GM19025 (cell line): Measurements from ENCODE around the gene PPP1R27.
"Not testable (repeated sequence)": the region's sequence is repeated elsewhere in the genome, so short reads cannot be mapped to it uniquely, and the experiment has no call there.

Source experiments
- ATAC-seq: cut with Tn5 transposase; IDR thresholded peaks from one replicate; pipeline ENCODE4 v1.9.1; 2021; ENCODE audit warnings: mild to moderate bottlenecking, low read depth, moderate library complexity; ENCODE audit not compliant: unreplicated experiment

PPP1R27 gene

GRCh38 chr17:81842725-81843504 lies 8.1 kb upstream of the PPP1R27 start:
- no peak for ATAC-seq

DNA sequence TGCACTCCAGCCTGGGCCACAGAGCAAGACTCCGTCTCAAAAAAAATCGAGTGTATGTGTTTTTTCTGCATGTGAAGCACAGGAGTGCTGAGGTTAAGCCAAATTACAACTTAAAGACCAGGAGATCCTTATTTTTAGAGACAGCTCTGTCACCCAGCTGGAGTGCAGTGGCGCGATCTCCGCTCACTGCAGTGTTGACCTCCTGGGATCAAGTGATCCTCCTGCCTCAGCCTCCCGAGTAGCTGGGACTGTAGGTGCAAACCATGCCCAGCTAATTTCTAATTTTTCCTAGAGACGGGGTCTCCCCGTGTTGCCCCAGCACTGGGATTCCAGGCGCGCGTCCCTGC lies 7.5 kb upstream of the PPP1R27 start:
- no peak for ATAC-seq

- ATAC-seq = no peak
These were observed 7.0 kb upstream of the PPP1R27 start for GRCh38 chr17:81841866-81842265.

DNA sequence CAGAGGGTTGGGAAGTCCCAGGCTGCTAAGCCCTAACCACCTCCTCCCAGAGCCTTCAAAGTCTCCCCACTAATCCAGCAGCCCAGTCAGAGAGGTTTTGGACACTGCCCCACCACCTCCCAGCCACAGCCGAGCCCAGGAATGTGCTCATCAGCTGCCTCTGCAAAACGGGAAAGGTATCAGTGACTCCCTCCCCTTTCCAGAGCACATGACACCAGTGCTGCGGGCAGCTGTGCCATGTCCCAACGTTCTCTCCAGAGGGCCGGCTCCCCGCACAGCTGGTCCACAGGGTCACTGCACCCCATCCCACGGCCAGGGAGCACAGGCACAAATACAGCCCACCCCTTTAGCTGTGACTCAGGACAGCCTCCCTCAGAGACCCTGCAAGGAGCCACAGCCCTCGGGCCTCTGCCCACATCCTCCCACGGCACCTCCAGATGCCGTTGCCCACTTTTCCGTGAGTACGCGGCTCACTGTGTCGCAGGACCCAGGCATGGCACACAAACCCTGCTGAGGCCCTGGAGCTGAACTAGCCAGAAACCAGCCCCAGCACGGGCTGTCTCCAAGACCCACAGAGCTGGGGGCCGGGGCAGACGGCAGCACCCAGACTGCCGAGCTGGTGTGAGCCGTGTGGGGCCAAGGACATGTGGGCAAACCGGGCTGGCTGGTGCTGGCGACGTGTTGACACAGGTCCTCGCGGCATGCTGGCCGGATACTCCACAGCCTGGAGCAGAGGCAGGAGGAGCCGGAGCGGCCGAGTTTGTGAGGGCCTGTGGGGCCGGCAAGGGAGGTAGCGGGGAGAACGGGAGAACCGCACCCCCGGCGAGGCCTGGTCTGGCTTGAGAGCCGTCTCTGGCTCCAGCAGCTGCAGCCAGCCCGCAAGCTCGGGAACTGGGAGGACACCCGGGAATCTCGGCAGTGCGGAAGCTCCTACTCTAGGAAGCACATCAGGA lies 6.3 kb upstream of the PPP1R27 start:
- no peak for ATAC-seq

DNA sequence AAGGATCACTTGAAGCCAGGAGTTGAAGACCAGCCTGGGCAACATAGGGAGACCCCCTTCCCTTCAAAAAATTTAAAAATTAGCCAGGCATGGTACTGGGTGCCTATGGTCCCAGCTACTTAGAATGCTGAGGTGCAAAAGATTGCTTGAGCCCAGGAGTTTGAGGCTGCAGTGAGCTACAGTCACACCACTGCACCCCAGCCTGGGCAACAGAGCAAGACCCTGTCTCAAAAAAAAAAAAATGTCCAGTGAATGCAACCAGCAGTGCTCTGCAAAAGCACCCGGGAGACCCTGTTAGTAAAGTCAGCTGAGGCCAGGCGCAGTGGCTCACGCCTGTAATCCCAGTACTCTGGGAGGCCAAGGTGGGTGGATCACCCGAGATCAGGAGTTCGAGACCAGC lies 5.2 kb upstream of the PPP1R27 start:
- not testable (repeated sequence) for ATAC-seq

GRCh38 chr17:81839301-81839700 lies 4.5 kb upstream of the PPP1R27 start:
- no peak for ATAC-seq

DNA sequence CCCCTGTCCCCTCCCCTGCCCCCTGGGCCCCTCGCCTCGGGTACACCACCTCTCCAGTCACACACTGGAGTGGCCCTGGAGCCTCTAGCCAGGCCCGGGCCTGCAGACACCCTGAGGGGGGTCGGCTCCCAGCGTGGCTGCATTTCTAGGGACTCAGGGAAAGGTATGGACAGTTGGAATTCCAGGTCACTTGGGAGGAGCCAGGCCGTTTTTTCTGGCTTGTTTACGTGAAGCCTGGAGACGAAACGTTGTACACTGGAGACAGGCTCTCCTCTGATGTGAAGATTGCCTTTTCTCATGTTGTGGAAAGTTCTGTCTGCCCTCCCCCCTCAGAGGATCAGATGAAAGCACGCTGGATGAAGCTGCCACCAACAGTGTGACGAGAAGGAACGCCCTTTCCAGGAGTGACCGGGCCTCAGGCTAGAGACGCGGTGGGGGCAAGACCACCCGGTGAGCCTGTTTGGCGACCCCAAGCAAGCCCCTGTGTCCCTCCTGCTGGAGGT lies 4.0 kb upstream of the PPP1R27 start:
- ATAC-seq = no peak

DNA sequence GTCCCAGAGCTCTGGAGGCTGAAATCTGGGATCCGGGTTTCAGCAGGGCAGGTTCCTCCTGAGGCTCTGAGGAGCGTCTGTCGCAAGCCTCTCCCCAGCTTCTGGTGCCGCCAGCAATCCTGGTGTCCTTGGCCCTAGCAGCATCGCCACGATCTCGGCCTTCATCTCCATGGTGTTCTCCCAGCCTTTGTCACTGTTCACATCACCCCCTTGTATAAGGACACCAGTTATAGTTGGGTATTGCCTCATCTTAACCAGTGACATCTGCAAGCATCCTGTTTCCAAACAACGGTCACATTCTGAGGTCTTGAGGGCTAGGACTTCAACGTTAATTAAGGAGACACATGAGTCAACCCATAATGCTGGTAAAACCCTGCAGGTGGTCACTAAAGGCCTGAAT lies 2.8 kb upstream of the PPP1R27 start:
- ATAC-seq = no peak

- no peak for ATAC-seq
These were observed 674 bp downstream of the PPP1R27 start for GRCh38 chr17:81833921-81834830.

DNA sequence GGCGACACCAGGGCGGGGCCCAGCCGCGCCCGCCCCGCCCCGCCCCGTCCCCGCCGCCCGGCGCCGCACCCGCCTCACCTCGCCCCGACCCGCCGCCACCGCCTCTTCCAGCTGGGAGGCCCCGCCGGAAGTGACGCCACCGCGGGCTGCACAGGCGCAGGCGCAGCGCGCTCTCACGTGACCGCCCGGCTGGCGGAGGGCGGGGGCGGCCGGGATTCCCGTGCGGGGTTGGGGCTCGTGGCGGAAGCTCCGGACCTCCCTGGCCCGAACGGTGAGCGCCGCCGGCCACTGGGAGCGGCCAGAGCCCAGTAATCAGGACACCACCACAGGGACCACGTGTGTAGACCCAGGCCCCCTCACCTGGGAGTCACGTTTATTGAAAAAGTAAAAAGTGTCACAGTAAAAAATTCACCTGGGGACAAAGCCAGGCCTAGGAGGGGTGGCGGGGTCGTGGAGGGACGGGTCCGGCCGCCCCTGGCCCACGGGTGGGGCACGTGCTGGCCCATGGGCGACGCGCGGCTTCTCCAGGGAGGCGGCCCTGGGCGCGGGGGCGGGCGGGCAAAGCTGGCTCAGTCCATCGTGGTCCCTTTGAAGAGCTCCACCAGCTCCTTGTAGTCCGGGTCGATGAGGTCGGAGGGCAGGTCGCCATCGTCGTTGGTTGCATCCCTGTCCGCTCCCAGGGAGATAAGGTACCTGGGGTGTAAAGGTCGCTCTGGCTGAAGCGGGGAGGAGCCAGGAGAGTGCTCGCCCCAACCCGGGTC lies 1.5 kb downstream of the PPP1R27 start, which contains the start of gene MCRIP1:
TSS of gene MCRIP1 (minus strand) at position 132 of the 761 bp plus-strand sequence. CDS start 8,785 bp downstream, outside the sequence.
- ATAC-seq = peak; percentile 84

DNA sequence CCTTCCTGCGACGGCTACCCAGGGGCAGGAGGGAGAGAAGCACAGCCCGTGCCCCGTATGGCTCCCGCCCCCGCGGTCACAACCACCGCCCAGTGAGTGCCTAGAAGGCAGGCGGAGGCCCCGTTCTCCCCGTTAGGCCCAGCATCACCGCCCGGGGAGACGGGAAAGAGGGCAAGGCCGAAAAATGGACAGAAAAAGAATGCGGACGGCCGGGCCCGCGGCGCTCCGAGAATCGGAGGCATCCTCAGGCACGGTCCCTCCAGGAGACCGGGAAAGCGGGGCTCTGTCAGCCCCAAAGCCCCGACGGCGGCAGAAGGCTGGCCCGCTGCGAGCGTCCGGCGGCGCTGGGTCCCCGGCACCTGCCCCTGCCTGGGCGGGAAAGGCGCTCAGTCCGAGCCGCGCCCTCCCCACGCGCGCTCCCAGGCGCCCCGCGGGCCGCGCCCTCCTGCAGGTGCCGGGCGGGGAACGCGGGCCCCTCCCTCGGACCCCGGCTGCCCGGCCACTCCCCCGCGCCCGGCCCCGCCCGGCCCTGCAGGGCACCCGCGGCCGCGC lies 2.2 kb downstream of the PPP1R27 start:
- ATAC-seq = peak; percentile 8

- ATAC-seq = no peak
These were observed 2.8 kb downstream of the PPP1R27 start for GRCh38 chr17:81831957-81832607.

- ATAC-seq = no peak
These were observed 3.3 kb downstream of the PPP1R27 start for GRCh38 chr17:81831563-81831956.

DNA sequence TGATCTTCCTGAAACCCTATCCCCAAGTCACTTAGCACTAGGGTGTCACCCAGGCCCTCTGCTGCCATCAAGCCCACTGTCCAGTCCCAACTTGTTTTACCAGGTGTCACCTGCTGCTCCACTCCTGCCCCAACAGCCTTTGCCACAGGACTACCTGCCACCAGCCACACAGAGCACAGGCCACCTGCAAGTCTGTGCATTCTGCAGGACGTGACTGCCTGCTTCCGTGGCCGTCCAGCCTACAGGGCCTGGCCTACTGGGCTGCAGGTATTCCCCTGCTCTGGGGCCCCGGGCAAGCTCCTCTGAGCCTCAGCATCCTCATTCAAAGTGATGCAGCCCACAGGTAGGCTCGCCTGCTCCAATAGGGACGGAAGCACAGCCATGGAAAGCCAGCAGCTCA lies 5.0 kb downstream of the PPP1R27 start:
- no peak for ATAC-seq

DNA sequence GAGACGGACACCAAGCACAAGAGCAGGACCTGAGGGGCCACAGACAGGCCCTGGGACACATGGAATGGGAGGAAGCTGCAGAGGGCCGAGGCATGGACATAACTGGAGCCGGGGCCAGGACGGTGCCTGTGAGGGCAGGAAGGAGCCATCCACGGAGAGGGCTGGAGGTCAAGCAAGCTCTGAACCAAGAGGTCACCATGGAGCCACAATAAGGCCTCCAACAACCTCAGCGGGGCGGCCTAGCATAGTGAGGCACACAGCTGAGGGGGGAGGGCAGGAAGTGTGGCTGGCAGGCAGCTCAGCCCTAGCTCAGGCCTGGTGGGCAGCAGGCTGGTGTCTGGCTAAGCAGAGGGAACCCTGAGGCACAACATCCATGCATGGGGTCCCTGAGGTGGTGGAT lies 6.2 kb downstream of the PPP1R27 start:
- ATAC-seq = no peak

- ATAC-seq = no peak
These were observed 8.9 kb downstream of the PPP1R27 start for GRCh38 chr17:81825841-81826466.

DNA sequence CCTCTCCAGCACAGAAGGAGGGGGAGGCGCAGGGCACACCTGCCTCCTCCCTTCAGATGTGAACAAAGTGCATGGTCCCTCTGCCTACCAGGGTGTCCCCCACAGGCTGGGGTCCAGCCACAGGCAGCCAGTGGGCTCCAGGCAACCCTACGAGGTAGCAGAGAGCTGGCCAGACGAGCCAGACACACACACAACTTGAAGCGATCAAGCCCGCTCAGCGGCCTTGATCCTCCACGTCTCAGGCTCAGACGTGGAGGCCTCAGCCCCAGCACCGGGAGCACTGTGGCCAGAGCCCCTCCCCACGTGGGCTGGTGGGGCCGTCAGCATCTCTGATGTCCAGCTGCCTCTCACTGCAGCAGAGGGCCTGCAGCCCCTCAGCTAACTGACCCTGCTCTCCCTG lies 10.3 kb downstream of the PPP1R27 start:
- no peak for ATAC-seq

- ATAC-seq = no peak
These were observed 10.9 kb downstream of the PPP1R27 start for GRCh38 chr17:81823820-81824550.
